ENCODE data around the gene POLD2.
"Not testable (repeated sequence)": the region's sequence is repeated elsewhere in the genome, so short reads cannot be mapped to it uniquely, and the experiment has no call there.

The POLD2 gene

DNA sequence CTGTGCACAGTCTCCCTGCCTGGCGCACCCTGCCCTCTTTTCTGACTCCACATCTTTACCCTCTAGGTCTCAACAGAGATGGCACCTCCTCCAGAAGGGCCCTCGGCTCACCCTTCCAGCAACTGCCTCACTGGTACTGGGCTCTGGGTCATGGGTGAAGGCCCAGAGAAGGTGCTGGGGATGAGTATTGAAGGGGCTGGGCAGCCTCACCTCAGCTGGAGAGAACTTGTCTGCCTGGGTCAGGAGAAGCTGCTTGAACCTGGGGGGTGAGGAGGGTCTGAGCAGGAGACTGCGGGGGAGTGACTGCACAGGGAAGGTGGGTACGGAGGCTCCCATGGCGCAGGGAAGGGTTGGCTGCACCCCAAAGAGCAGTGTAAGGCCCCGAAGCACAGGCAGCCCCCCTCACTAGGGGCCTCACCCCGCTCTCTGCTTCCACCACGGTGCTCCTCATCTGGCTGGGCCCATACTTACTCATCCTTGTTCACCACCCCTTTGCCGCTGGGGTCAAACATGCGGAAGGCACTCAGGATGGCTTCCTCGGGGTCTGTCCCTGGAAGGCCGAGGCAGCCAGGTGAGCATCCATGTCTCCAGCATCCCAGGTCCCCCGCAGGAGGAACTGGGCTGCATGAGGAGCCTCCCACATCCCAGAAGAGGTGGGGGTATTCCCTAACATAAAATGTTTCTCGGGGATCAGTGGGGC lies 16.1 kb upstream of the POLD2 start:
- DNase-seq (ENCODE audit: low read depth in 2 of 2), result no peak

DNA sequence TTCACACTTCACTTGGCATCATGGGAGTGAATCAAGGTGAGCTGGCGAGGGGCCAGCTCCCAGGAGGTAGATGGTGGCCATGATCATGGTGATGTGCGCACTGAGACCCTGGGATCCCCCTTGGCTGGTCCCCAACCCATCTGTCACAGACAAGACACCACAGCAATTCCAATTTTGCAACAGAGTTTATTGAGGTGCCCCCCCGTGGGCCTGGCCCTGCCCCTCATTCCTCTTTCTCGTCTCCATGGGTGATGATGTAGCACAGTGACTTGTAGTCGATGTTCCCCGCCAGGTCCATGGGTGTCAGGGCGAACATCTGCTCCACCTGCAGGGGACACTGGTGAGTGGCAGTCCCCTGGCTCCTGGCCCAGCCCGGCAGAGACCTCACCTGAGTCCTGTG lies 15.3 kb upstream of the POLD2 start:
- DNase-seq (ENCODE audit: low read depth in 2 of 2), result no peak

GRCh38 chr7:44136731-44137130 lies 13.4 kb upstream of the POLD2 start:
- DNase-seq (ENCODE audit: low read depth in 2 of 2), result no peak

DNA sequence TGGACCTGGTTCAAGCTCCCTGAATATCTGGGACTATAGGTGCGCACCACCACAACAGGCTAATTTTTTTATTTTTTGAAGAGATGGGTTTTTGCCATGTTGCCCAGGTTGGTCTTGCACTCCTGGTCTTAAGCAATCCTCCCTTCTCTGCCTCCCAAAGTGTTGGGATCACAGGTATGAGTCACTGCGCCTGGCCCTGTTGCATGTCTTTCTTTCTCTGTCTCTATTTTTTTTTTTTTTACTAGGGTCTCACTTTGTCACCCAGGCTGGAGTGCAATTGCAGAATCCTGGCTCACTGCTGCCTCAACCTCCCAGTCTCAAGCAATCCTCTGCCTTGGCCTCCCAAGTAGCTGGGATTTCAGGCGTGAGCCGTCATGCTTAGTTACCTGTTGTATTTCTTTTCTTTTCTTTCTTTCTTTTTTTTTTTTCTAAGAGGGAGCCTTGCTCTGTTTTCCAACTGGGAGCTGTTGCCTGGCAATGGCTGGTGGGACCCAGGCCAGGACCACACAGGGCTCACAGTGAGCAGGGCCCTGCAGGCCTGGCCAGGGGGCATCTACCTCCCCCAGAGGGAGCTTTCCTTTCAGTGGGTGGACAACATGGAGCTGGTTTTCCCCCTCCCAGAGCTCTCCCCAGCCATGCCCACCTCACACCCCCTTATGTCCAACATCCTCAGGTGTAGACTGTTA lies 11.7 kb upstream of the POLD2 start:
- DNase-seq (ENCODE audit: low read depth in 2 of 2), result no peak

DNA sequence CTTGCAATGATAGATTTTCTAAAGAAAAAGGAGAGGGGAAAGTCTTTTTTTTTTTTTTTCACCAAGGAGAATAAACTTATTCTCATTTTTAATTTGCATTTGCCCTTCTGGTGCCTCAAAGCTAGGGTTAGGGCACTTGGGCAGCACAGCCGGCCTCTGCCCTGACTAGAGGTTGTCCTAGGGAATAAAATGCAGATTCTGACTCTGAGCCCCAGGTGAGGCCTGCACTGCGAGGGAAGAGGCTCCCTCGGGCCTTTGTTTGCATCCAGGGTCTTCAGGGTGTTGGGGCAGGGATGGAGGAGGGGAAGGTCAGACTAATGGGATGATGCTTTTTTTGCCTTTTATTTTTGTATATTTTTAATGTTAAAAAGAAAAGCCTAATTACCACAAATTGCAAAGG lies 9.9 kb upstream of the POLD2 start:
- no peak for DNase-seq (ENCODE audit: low read depth in 2 of 2)

DNA sequence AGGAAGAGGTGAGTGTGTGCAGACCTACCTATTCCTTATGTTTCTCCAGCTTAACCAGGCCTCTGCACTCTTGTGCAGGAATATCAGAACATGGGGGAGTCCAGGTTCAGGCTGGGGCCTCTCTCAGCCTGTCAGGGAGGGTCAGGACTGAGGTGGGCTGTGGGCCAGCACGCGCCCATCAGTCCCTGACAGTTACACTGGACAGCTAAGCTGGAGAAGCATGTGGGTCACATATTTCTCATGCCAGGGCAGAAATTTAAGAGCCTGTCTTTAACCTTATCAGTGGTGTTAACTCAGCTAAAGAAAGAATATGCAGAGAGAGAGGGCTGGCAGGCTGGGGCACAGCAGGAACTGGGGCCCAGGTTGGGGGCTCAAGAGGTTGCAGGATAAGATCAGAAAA lies 8.7 kb upstream of the POLD2 start:
- DNase-seq (ENCODE audit: low read depth in 2 of 2), result no peak

- no peak for DNase-seq (ENCODE audit: low read depth in 2 of 2)
Observed at GRCh38 chr7:44131173-44132029, 8.1 kb upstream of the POLD2 start.

- DNase-seq (ENCODE audit: low read depth in 2 of 2), result no peak
Observed at GRCh38 chr7:44128721-44129582, 5.6 kb upstream of the POLD2 start.

DNA sequence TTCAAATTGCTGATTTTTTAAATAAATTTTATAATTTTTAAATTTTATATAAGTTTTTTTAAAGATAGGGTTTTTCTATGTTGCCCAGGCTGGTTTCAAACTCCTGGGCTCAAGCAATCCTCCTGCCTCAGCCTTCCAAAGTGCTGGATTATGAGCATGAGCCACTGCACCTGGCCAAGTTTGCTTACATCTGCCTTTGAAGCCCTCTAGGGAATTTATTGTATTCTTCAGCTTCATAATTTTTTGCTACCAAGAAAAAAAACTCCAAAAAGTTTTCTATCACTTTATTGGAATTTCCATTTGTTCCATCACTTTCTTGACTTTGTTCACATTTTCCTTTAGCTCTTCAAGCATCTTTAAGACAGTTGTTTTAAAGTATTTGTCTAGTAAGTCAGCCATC lies 3.8 kb upstream of the POLD2 start:
- DNase-seq (ENCODE audit: low read depth in 2 of 2), result no peak

DNA sequence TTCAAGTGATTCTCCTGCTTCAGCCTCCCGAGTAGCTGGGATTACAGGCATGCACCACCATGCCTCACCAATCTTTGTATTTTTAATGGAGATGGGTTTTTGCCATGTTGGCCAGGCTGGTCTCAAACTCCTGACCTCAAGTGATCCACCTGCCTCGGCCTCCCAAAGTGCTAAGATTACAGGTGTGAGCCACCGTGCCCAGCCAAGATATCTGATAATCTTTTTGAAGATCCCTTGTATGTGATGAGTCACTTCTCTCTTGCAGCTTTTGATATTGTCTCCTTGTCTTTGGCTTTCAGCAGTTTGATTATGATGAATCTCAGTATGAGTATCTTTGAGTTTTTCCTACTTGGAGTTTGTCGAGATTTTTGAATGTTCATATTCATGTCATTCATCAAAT lies 3.2 kb upstream of the POLD2 start:
- not testable (repeated sequence) for DNase-seq (ENCODE audit: low read depth in 2 of 2)

DNA sequence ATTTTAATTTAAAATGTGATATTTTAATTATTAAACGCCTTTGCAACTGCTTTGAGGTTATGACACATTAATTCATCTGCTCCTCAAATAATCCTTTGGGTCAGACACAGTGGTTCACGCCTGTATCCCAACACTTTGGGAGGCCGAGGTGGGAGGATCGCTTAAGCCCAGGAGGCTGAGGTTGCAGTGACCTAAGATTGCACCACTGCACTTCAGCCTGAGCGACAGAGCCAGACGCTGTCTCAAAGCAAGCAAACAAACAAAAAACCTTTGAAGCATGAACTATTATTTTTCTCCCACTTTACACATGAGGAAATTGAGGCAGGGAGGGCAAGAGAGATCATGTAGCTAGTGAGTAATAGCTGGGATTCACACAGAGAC lies 1.5 kb upstream of the POLD2 start:
- DNase-seq (ENCODE audit: low read depth in 2 of 2), result no peak

DNA sequence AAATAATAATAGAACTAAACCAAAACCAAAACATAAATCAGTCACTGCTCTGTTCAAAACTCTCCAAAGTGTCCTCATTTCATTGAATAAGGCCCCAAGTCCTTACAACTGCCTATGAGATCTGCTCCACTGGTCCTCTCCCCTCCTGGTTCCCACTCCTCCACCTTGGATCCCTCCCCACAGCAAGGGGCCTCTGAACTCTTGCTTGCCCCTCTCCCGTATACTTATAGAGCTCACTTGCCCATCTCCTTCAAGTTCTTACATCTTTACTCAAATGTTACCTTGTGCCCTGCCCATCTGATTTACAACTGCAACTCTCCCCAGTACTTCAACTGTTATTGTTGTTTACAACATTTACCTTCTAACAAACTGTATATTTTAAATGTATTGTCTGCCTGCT lies 819 bp downstream of the POLD2 start:
- DNase-seq (ENCODE audit: low read depth in 2 of 2), result no peak

DNA sequence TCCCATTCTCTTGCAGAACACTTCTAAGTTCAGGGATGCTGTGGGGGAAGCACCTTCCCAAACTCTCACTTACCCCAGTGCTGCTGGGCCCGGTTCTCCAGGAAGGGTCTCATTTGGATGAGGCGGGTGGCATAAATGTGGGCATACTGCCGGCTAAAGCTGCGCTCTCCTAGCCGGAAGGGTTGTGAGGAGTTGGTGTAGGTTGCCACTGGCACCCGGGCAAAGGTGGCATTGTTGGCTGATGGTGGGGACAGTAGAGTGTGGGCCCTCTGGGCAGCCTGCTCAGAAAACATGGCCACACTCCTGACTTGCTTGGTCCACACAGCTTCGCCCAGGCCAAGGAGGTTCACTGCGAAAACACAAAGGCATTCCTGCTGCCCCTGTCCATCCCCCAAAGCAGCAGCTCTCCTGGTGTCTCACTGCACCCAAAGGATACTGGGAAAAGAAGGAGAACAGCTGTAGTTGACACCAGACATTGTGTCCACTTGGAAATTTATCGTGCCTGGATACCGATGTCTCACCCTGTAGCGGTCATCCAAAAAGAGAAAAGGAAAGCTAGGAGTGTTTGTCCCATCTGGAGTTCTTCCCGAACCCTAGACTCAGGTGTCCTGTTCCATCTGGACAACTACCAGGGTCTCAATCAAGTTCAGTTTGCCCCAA lies 1.5 kb downstream of the POLD2 start:
- no peak for DNase-seq (ENCODE audit: low read depth in 2 of 2)

GRCh38 chr7:44120395-44120794 lies 3.0 kb downstream of the POLD2 start:
- no peak for DNase-seq (ENCODE audit: low read depth in 2 of 2)

GRCh38 chr7:44119829-44120380 lies 3.4 kb downstream of the POLD2 start:
- no peak for DNase-seq (ENCODE audit: low read depth in 2 of 2)

DNA sequence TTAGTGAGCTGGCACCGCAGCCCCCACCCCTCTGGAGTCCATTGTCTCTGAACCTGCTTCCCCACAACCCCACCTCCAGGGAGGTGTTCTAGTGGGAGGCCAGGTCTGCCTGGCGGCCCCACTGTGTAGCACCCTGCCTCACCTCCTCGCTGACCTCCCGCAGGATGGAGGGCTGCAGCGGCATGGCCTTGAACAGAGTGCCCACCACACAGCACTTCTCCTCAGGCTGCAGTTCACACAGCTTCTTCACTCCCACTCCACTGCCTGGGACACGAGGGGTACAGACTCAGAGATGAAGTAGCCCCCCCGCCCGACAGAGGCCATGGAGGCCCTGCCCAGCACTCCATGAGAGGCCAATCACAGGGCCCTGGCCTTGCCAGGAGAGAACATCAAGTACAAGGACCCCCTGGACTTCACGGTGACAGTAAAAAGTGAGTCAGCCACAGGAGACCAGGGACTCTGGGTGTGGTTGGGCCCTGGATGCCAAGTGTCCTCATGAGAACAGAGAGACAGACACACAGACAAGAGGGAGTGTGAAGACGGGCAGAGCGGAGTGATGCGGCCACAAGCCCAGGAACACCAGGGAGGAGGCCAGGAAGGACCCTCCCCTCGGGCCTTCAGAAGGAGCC lies 5.4 kb downstream of the POLD2 start:
- DNase-seq (ENCODE audit: low read depth in 2 of 2), result no peak

- DNase-seq (ENCODE audit: low read depth in 2 of 2), result no peak
Observed at GRCh38 chr7:44116789-44117666, 6.3 kb downstream of the POLD2 start.

- DNase-seq (ENCODE audit: low read depth in 2 of 2), result no peak
Observed at GRCh38 chr7:44116087-44116788, 7.1 kb downstream of the POLD2 start.

Data from stimulated activated CD4-positive, alpha-beta T cell treated with anti-CD3 and anti-CD28 coated beads, Interleukin-12 subunit alpha, Interleukin-12 subunit beta, amount 100 ng/mL, for 24 hours (primary cell).